ENCODE results near the gene SLC25A24.

The SLC25A24 gene

GRCh38 chr1:108089477-108089876 lies 110.7 kb downstream of the SLC25A24 start:
- Histone ChIP-seq H3K79me1 (ENCODE audit: low read length) (peaks cover 2% of the 10 kb centered on the region), H3K4me3 (ENCODE audit: low read depth, low read length) (no peak overlapping the region), H3K79me2 (ENCODE audit: control insufficient read depth, insufficient read depth, low read length, poor library complexity) (no peaks in the 10 kb centered on the region), H3K9ac (ENCODE audit: low read length) (no peak overlapping the region), H2AFZ (ENCODE audit: insufficient read depth, low read length, poor library complexity) (no peak overlapping the region), H4K91ac (ENCODE audit: low read depth, low read length) (no peak overlapping the region), H3K27ac (ENCODE audit: low read depth, low read length) (no peak overlapping the region), H3K18ac (ENCODE audit: low read length) (no peak overlapping the region), H2AK5ac (ENCODE audit: low read length) (no peak overlapping the region), H3K9me3 (ENCODE audit: insufficient read depth, low read depth, low read length) (peaks cover 2% of the 10 kb centered on the region), H2BK5ac (ENCODE audit: low read depth, low read length, poor library complexity) (no peak overlapping the region), H4K8ac (ENCODE audit: low read depth, low read length) (no peak overlapping the region), H3K36me3 (ENCODE audit: control insufficient read depth in 1 of 2, insufficient read depth in 2 of 2, low read length in 2 of 2) (no peaks in the 10 kb centered on the region), H3K23ac (ENCODE audit: low read length) (no peak overlapping the region), H2BK120ac (ENCODE audit: insufficient read depth, low read length, poor library complexity) (no peak overlapping the region), H3K4ac (ENCODE audit: low read depth, low read length) (no peak overlapping the region), H3K4me1 (ENCODE audit: control insufficient read depth in 1 of 2, insufficient read depth in 2 of 2, low read length in 2 of 2) (peaks cover 3 to 7% of the 10 kb centered on the region in 2 experiments), H2BK12ac (ENCODE audit: low read length) (no peak overlapping the region), H3K27me3 (ENCODE audit: insufficient read depth, low read length) (no peaks in the 10 kb centered on the region), H3K4me2 (ENCODE audit: low read length) (no peak overlapping the region), H3K14ac (ENCODE audit: low read length) (no peak overlapping the region), H4K12ac (ENCODE audit: low read depth, low read length) (no peak overlapping the region)
- no peak for DNase-seq
- no CpG with 5 or more reads among the region's 1 CpG for WGBS (ENCODE audit: extremely low coverage, insufficient coverage, insufficient read length)

GRCh38 chr1:108085628-108086027 lies 114.5 kb downstream of the SLC25A24 start:
- no peak overlapping the region for H3K27ac ChIP-seq (ENCODE audit: low read depth, low read length)
- no peak overlapping the region for H2AFZ ChIP-seq (ENCODE audit: insufficient read depth, low read length, poor library complexity)
- no peak for DNase-seq
- H3K14ac ChIP-seq (ENCODE audit: low read length), result no peak overlapping the region
- H2BK12ac ChIP-seq (ENCODE audit: low read length), result no peak overlapping the region
- H2BK5ac ChIP-seq (ENCODE audit: low read depth, low read length, poor library complexity), result no peak overlapping the region
- H4K8ac ChIP-seq (ENCODE audit: low read depth, low read length), result no peak overlapping the region
- H3K27me3 ChIP-seq (ENCODE audit: insufficient read depth, low read length), result no peaks in the 10 kb centered on the region
- no peak overlapping the region for H3K4me3 ChIP-seq (ENCODE audit: low read depth, low read length)
- no peak overlapping the region for H2BK120ac ChIP-seq (ENCODE audit: insufficient read depth, low read length, poor library complexity)
- no peak overlapping the region for H4K91ac ChIP-seq (ENCODE audit: low read depth, low read length)
- no peak overlapping the region for H3K9ac ChIP-seq (ENCODE audit: low read length)
- peaks cover 2% of the 10 kb centered on the region for H3K9me3 ChIP-seq (ENCODE audit: insufficient read depth, low read depth, low read length)
- WGBS (ENCODE audit: extremely low coverage, insufficient coverage, insufficient read length), result no CpG with 5 or more reads among the region's 1 CpG
- H3K36me3 ChIP-seq (ENCODE audit: control insufficient read depth in 1 of 2, insufficient read depth in 2 of 2, low read length in 2 of 2), result no peaks in the 10 kb centered on the region
- no peak overlapping the region for H3K4ac ChIP-seq (ENCODE audit: low read depth, low read length)
- H3K18ac ChIP-seq (ENCODE audit: low read length), result no peak overlapping the region
- peaks cover 3 to 7% of the 10 kb centered on the region in 2 experiments for H3K4me1 ChIP-seq (ENCODE audit: control insufficient read depth in 1 of 2, insufficient read depth in 2 of 2, low read length in 2 of 2)
- peaks cover 2% of the 10 kb centered on the region for H3K79me1 ChIP-seq (ENCODE audit: low read length)
- H3K79me2 ChIP-seq (ENCODE audit: control insufficient read depth, insufficient read depth, low read length, poor library complexity), result no peaks in the 10 kb centered on the region
- H3K4me2 ChIP-seq (ENCODE audit: low read length), result no peak overlapping the region
- H4K12ac ChIP-seq (ENCODE audit: low read depth, low read length), result no peak overlapping the region
- no peak overlapping the region for H3K23ac ChIP-seq (ENCODE audit: low read length)
- H2AK5ac ChIP-seq (ENCODE audit: low read length), result no peak overlapping the region

- no peak overlapping the region for H4K8ac ChIP-seq (ENCODE audit: low read depth, low read length)
- no peaks in the 10 kb centered on the region for H3K27me3 ChIP-seq (ENCODE audit: insufficient read depth, low read length)
- H2AK5ac ChIP-seq (ENCODE audit: low read length), result peak overlapping the region; percentile 22
- peaks cover 2% of the 10 kb centered on the region for H3K9me3 ChIP-seq (ENCODE audit: insufficient read depth, low read depth, low read length)
- peak; percentile 93 to 96 for DNase-seq
- H2BK120ac ChIP-seq (ENCODE audit: insufficient read depth, low read length, poor library complexity), result no peak overlapping the region
- no peak overlapping the region for H3K18ac ChIP-seq (ENCODE audit: low read length)
- no peaks in the 10 kb centered on the region for H3K79me2 ChIP-seq (ENCODE audit: control insufficient read depth, insufficient read depth, low read length, poor library complexity)
- peak overlapping the region; percentile 22 for H4K91ac ChIP-seq (ENCODE audit: low read depth, low read length)
- H3K4ac ChIP-seq (ENCODE audit: low read depth, low read length), result no peak overlapping the region
- H3K36me3 ChIP-seq (ENCODE audit: control insufficient read depth in 1 of 2, insufficient read depth in 2 of 2, low read length in 2 of 2), result no peaks in the 10 kb centered on the region
- no peak overlapping the region for H3K4me2 ChIP-seq (ENCODE audit: low read length)
- H2BK12ac ChIP-seq (ENCODE audit: low read length), result no peak overlapping the region
- peaks cover 3 to 7% of the 10 kb centered on the region in 2 experiments for H3K4me1 ChIP-seq (ENCODE audit: control insufficient read depth in 1 of 2, insufficient read depth in 2 of 2, low read length in 2 of 2)
- H3K23ac ChIP-seq (ENCODE audit: low read length), result no peak overlapping the region
- no CpG with 5 or more reads among the region's 6 CpGs for WGBS (ENCODE audit: extremely low coverage, insufficient coverage, insufficient read length)
- H4K12ac ChIP-seq (ENCODE audit: low read depth, low read length), result no peak overlapping the region
- no peak overlapping the region for H2AFZ ChIP-seq (ENCODE audit: insufficient read depth, low read length, poor library complexity)
- no peak overlapping the region for H3K9ac ChIP-seq (ENCODE audit: low read length)
- no peak overlapping the region for H3K27ac ChIP-seq (ENCODE audit: low read depth, low read length)
- no peak overlapping the region for H3K4me3 ChIP-seq (ENCODE audit: low read depth, low read length)
- no peak overlapping the region for H3K14ac ChIP-seq (ENCODE audit: low read length)
- H3K79me1 ChIP-seq (ENCODE audit: low read length), result peaks cover 2% of the 10 kb centered on the region
- H2BK5ac ChIP-seq (ENCODE audit: low read depth, low read length, poor library complexity), result peak overlapping the region; percentile 2
These were observed 115.2 kb downstream of the SLC25A24 start for GRCh38 chr1:108084866-108085477.

Measured in trophoblast cell (in vitro differentiated cells and primary cell).